ENCODE results near the gene SNX27. TPM values are rescaled to one million over a fixed set of nuclear protein-coding genes. Genes with fewer than 3 reads are reported as not detected.

The SNX27 gene
- total and polyA plus RNA-seq, 2 experiments from 2014 or later: 40.6 to 59.7 TPM

GRCh38 chr1:151737026-151737425 lies 125.2 kb downstream of the SNX27 start:
- no peaks in the 10 kb centered on the region for H3F3A ChIP-seq (replicated peaks; ENCODE audit: low read depth)
- H2AFZ ChIP-seq: no peak overlapping the region
- Mint-ChIP-seq H3K4me1 (peaks cover 9% of the 10 kb centered on the region; the same call in 2 of the 3 replicates), H3K27ac (no peak overlapping the region), H3K4me3 (no peak overlapping the region), H3K27me3 (ENCODE audit: insufficient read depth, low read depth, poor library complexity) (peaks cover 12% of the 10 kb centered on the region), H3K9me3 (peaks cover 31% of the 10 kb centered on the region), H3K36me3 (ENCODE audit: low read depth) (peaks cover 15% of the 10 kb centered on the region)
- H3K27me3 ChIP-seq (ENCODE audit: insufficient read depth): no peaks in the 10 kb centered on the region
- no peak for DNase-seq (ENCODE audit: low spot score)
- TF ChIP-seq EZH2 (IDR thresholded peaks at IDR 0.05; ENCODE audit: low read depth, unreplicated experiment) (no peak), ETS1 (IDR thresholded peaks at IDR 0.05) (no peak), ZNF462 (CRISPR knock-in tag; IDR thresholded peaks at IDR 0.05) (no peak), ZNF331 (CRISPR knock-in tag; IDR thresholded peaks at IDR 0.05; ENCODE audit: low read depth) (no peak), ZNF114 (CRISPR knock-in tag; IDR thresholded peaks at IDR 0.05) (no peak), CREB1 (CRISPR knock-in tag; IDR thresholded peaks at IDR 0.05; ENCODE audit: low read depth) (no peak), REST (IDR thresholded peaks at IDR 0.05; ENCODE audit: unreplicated experiment) (no peak)
- no peak overlapping the region for H3K27ac ChIP-seq (ENCODE audit: low read depth)
- no peak overlapping the region for H3K4me3 ChIP-seq
- no peaks in the 10 kb centered on the region for H4K20me1 ChIP-seq (replicated peaks; ENCODE audit: insufficient read depth)
- no peak overlapping the region for H3K4me2 ChIP-seq
- no peaks in the 10 kb centered on the region for H3K9me2 ChIP-seq (ENCODE audit: insufficient read depth)
- H3K4me1 ChIP-seq (ENCODE audit: insufficient read depth): no peaks in the 10 kb centered on the region
- ATAC-seq: no peak
- H3K79me2 ChIP-seq (replicated peaks; ENCODE audit: insufficient read depth): no peaks in the 10 kb centered on the region
- peaks cover 5% of the 10 kb centered on the region; the same call in 1 of the 2 replicates for H3K36me3 ChIP-seq (ENCODE audit: insufficient read depth)
